ENCODE data around the gene DLG4.
A peak's percentile ranks its signal among the peaks of the same experiment; 100 is the strongest.

The DLG4 gene

GRCh38 chr17:7219812-7220592 lies at the start of gene DLG4, which contains the start of gene ACADVL:
TSS of gene DLG4 (minus strand) at chr17:7219836.
TSS of gene ACADVL (plus strand) at chr17:7219938. CDS start at chr17:7219985, 47 bp downstream.
- peak; percentile 66 for DNase-seq (ENCODE audit: low read depth)

- no peak for DNase-seq (ENCODE audit: low read depth)
These were observed 47.1 kb upstream of the DLG4 start for GRCh38 chr17:7266784-7267183.

GRCh38 chr17:7263801-7264078 lies 44.1 kb upstream of the DLG4 start:
- DNase-seq (ENCODE audit: low read depth): no peak

GRCh38 chr17:7262935-7263800 lies 43.5 kb upstream of the DLG4 start:
- no peak for DNase-seq (ENCODE audit: low read depth)

GRCh38 chr17:7262192-7262934 lies 42.7 kb upstream of the DLG4 start, which contains the start of gene CLDN7:
TSS of gene CLDN7 (minus strand) at chr17:7262478. CDS start at chr17:7262043, 435 bp downstream.
- DNase-seq (ENCODE audit: low read depth): no peak

GRCh38 chr17:7261379-7262191 lies 41.9 kb upstream of the DLG4 start:
- DNase-seq (ENCODE audit: low read depth): no peak

GRCh38 chr17:7260651-7261378 lies 41.2 kb upstream of the DLG4 start:
- no peak for DNase-seq (ENCODE audit: low read depth)

- no peak for DNase-seq (ENCODE audit: low read depth)
These were observed 40.5 kb upstream of the DLG4 start for GRCh38 chr17:7260151-7260550.

GRCh38 chr17:7259555-7259889 lies 39.9 kb upstream of the DLG4 start:
- no peak for DNase-seq (ENCODE audit: low read depth)

- DNase-seq (ENCODE audit: low read depth): no peak
These were observed 39.3 kb upstream of the DLG4 start for GRCh38 chr17:7258731-7259554.

- DNase-seq (ENCODE audit: low read depth): no peak
These were observed 37.3 kb upstream of the DLG4 start for GRCh38 chr17:7256766-7257456.

GRCh38 chr17:7254511-7254910 lies 34.9 kb upstream of the DLG4 start:
- DNase-seq (ENCODE audit: low read depth): no peak

- no peak for DNase-seq (ENCODE audit: low read depth)
These were observed 33.4 kb upstream of the DLG4 start for GRCh38 chr17:7253082-7253481.

- DNase-seq (ENCODE audit: low read depth): peak; percentile 99
These were observed 32.8 kb upstream of the DLG4 start, which contains the start of gene ELP5 for GRCh38 chr17:7252176-7253043. TSS of gene ELP5 (plus strand) at chr17:7252215. CDS start at chr17:7252551, 336 bp downstream.

- peak; percentile 67 for DNase-seq (ENCODE audit: low read depth)
These were observed 32.1 kb upstream of the DLG4 start, which contains the start of gene CTDNEP1 for GRCh38 chr17:7251661-7252175. TSS of gene CTDNEP1 (minus strand) at chr17:7251734. CDS start at chr17:7251296, 438 bp downstream.

GRCh38 chr17:7250695-7251627 lies 31.3 kb upstream of the DLG4 start:
- DNase-seq (ENCODE audit: low read depth): no peak

- DNase-seq (ENCODE audit: low read depth): no peak
These were observed 30.2 kb upstream of the DLG4 start for GRCh38 chr17:7249830-7250229.

Measured in activated T-cell treated with anti-CD3 and anti-CD28 coated beads for 1 hour (primary cell).